ENCODE measurements around the gene MPEG1.

DNA sequence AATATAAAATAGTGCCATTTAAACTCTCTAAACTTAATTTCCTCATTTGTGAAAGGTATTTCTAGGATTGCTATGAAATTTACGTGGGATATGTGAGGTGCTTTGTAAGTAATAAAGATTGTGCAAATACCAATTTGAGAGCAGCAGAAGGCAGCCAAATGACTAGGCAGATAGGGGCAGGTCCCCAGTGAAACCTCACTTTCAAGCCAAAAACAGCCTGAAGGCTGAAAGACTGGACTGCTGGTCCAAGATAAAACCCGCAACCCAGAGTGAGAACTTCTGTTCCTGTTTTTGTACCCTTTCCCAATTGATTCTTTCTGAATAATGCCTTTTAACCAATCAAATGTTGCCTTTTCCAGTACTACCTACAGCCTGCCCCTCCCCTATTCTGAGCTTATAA, 33.6 kb downstream of the MPEG1 start:
- TF ChIP-seq CTCF (IDR thresholded peaks at IDR 0.05 in 4 of 5, conservative IDR thresholded peaks at IDR 0.05 in 1 of 5) = no peak
- TF ChIP-seq POLR2A (IDR thresholded peaks at IDR 0.05) = no peak
